Measurements from ENCODE around the gene PLLP.

Gene PLLP

DNA sequence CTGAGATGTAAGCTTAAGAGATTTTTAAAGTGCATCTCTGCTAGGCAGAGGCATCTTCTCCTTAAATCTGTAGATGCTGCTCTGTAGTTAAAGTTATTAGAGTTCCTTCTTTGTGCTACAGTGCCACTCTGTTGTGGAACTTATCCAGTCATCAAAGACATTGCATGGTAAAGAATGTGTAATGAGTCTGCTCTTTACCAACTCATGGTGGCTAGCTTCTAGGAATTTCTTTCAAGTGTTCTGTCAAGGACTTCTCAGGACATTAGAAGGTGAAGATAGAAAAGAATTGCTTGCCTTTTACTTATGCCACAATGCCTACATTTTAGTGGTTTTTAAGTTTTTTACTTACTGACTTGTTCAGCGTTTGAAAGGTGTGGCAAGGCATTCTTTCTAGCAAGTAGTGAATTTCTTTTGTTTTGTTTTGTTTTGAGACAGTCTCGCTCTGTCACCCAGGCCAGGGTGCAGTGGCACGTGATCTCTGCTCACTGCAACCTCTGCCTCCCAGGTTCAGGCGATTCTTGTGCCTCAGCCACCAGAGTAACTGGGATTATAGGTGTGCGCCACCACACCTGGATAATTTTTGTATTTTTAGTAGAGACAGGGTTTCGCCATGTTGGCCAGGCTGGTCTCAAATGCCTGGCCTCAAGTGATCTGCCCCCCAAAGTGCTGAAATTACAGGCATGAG lies 59.7 kb downstream of the PLLP start:
- no peak for DNase-seq (ENCODE audit: low read depth)
- TF ChIP-seq, protein P1, sequence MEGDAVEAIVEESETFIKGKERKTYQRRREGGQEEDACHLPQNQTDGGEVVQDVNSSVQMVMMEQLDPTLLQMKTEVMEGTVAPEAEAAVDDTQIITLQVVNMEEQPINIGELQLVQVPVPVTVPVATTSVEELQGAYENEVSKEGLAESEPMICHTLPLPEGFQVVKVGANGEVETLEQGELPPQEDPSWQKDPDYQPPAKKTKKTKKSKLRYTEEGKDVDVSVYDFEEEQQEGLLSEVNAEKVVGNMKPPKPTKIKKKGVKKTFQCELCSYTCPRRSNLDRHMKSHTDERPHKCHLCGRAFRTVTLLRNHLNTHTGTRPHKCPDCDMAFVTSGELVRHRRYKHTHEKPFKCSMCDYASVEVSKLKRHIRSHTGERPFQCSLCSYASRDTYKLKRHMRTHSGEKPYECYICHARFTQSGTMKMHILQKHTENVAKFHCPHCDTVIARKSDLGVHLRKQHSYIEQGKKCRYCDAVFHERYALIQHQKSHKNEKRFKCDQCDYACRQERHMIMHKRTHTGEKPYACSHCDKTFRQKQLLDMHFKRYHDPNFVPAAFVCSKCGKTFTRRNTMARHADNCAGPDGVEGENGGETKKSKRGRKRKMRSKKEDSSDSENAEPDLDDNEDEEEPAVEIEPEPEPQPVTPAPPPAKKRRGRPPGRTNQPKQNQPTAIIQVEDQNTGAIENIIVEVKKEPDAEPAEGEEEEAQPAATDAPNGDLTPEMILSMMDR (IDR thresholded peaks at IDR 0.05; ENCODE audit: insufficient read depth, low read depth, low read length, missing control alignments): no peak

DNA sequence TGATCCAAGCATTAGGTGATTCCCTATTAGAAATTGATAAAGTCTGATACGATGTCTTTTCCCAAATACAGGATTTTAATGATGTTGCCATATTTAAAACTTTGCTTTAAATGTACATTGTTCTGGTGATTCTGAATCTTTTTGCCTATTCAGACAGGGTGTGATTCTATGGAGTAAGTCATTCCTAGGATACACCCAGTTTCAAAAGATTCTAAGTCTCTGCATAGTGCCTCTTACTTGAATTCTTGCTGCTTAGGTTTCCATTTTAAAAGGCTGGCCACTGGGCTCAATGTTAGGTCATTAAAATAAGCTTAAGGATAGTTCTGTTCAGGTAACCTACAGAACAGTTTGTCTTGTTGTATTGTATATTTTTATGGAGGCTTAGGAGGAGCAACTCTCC lies 61.4 kb downstream of the PLLP start:
- TF ChIP-seq, protein P1 (IDR thresholded peaks at IDR 0.05; ENCODE audit: insufficient read depth, low read depth, low read length, missing control alignments): no peak

More for the DNA sequence above, 59.7 kb downstream of the PLLP start:
- no peak overlapping the region for H3K4me3 ChIP-seq (ENCODE audit: low read depth, low read length)

DNA sequence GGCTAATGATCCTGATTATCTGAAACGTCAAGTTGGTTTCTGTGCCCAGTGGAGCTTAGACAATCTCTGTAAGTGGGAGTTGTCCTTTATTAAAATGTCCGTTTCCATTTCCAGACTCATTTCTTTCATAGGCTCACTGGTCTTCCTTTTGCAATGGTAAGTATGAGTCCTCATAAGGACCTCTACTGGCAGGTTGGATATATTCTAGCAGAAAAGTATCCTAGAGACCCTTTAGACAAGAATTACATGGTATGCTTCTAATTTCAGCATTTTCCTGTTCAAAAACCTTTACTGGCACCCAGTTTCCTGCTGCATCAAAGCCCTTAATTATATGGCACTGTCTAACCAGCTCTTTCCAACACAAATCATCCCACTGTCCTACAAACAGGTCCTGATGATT lies 67.5 kb downstream of the PLLP start:
- H3K4me3 ChIP-seq (ENCODE audit: low read depth, low read length): no peak overlapping the region
- no peak for DNase-seq (ENCODE audit: low read depth)
- TF ChIP-seq, protein P1 (IDR thresholded peaks at IDR 0.05; ENCODE audit: insufficient read depth, low read depth, low read length, missing control alignments): no peak

More for the DNA sequence above, 61.4 kb downstream of the PLLP start:
- no peak overlapping the region for H3K4me3 ChIP-seq (ENCODE audit: low read depth, low read length)
- DNase-seq (ENCODE audit: low read depth): no peak

DNA sequence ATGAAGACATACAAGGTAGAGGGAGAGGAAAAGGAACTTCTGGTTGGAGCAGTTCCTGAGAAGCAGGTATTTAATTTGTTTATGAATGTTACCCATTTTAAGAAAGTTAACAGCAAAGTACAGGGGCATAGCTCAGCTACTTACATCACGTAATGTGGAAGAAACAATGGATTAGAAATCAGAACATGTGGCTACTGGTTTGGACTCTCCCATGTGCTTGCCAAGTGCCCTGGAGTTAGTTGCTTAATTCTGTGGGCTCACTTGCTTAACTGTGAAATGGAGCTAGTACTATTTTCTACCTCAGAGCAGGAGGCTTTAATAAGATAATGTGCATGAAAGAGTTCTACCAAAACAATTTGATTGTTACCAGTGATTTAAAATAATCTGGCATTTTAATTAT lies 71.0 kb downstream of the PLLP start:
- TF ChIP-seq, protein P1 (IDR thresholded peaks at IDR 0.05; ENCODE audit: insufficient read depth, low read depth, low read length, missing control alignments): no peak

DNA sequence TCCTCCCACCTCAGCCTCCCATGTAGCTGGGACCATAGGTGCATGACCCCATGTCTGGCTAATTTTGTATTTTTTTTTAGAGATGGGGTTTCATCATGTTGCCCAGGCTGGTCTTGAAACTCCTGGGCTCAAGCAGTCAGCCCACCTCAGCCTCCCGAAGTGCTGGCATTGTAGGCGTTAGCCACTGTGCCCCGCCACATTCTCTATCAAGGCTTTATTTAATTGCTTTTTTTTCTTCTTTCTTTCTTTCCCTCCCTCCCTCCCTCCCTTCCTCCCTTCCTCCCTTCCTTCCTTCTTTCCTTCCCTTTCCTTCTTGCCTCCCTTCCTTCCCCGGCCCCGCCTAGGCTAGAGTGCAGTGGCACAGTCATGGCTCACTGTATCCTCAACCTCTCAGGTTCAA lies 74.7 kb downstream of the PLLP start:
- no peak overlapping the region for H3K4me3 ChIP-seq (ENCODE audit: low read depth, low read length)
- no peak for DNase-seq (ENCODE audit: low read depth)
- TF ChIP-seq, protein P1 (IDR thresholded peaks at IDR 0.05; ENCODE audit: insufficient read depth, low read depth, low read length, missing control alignments): no peak

More for the DNA sequence above, 71.0 kb downstream of the PLLP start:
- DNase-seq (ENCODE audit: low read depth): no peak
- H3K4me3 ChIP-seq (ENCODE audit: low read depth, low read length): no peak overlapping the region

DNA sequence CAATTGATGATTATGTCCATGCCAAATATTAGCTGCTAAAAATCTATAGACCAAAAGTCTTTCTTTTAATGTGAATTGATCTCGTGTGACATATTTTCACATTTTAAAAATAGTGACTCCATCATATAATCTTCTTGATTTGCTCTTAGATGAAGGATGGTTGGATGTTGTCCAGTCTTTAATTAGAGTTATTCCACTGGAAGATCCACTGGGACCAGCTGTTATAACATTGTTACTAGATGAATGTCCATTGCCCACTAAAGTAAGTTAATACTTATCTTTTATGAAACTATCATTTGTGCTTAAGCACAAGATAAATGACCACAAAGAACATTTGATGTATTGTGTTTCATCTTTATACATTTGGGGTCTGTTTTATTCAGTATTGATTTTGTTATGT lies 75.5 kb downstream of the PLLP start:
- H3K4me3 ChIP-seq (ENCODE audit: low read depth, low read length): no peak overlapping the region
- no peak for DNase-seq (ENCODE audit: low read depth)
- TF ChIP-seq, protein P1 (IDR thresholded peaks at IDR 0.05; ENCODE audit: insufficient read depth, low read depth, low read length, missing control alignments): no peak

Measured in GM12865 (cell line).